GM21526 (cell line): ENCODE measurements around the gene VPS18.

Experiments
- ATAC-seq: cut with Tn5 transposase; IDR thresholded peaks from one replicate; pipeline ENCODE4 v1.9.1; 2021; ENCODE audit warnings: moderate library complexity; ENCODE audit not compliant: unreplicated experiment, low FRiP score

VPS18 gene

GRCh38 chr15:40918146-40918798, 24.0 kb downstream of the VPS18 start:
- no peak for ATAC-seq

DNA sequence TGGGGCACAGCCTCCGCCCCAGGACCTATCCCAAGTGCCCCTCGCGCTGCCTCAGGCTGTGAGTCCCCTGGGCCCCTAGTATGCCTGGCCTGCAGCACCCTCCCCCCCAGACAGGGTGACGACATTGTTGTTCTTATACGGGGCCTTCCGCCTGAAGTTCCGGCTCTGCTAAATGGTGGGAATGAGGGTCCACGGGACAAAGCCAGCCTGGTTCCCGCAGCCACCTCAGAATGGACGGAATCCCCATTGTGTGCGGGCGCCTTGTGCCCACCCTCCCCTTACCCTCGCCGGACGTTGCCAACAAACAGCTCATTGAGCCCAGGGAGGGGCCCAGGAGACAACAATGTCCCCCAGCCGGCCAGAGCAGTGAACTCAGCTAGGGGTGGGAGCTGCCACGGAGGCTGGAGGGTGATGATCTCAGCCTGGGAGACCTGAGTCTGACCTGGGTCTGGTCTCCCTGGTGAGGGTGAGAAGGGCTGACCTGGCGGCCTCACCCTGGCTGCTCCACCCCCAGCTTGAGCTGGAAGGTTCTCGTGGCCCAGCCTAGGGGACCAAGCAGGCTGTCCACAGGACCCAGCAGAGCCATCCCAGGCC, 24.6 kb downstream of the VPS18 start:
- ATAC-seq, result no peak

DNA sequence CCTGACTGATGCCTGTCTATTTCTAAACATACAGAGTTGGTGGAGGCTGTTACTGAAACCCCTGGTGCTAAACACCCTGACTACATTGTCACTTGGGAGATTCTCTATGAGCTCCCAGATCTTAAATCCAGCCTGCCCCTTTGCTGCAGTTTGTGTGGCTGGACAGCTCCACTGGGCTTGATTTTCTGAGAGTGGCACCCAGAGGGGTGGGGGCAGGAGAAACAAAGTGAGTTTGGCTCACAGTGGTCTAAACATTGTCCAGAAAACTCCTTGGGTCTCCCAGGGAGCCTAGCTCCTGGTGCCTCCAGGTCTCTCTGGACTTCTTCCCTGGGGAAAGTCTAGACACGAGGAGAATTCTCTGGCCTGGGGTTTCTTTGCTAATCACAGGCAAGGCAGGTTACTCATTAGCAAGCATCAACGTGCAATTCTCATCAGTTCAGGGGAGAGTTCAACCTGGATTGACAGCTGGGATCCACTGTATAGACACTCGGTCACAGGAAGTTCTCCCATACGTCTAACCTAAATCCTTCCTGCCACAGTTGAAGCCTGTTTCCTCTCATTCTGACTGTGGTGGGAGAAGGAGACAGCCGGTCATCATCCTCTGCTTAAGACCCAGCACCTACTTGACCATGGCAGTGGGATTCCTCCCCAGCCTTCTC, 27.8 kb downstream of the VPS18 start:
- no peak for ATAC-seq

DNA sequence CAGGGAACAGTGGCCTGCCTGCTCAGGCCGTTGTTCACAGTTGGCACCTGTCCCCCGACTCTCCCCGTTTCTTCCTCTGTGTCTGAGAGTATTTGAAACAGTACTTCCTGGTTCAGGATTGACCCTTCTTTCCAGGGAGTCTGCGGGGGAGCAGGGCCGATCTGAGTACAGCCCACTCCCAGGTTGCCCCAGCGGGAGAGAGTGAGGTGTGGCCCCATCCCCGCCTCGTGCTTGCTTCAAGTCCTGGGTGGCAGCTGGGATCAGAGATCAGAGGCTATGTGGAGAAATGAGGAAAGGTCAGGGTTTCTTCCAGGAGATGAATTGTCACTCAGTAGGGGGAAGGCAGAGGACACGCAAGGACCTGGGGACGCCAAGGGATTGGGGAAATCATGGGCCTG, 28.4 kb downstream of the VPS18 start:
- ATAC-seq, result no peak

DNA sequence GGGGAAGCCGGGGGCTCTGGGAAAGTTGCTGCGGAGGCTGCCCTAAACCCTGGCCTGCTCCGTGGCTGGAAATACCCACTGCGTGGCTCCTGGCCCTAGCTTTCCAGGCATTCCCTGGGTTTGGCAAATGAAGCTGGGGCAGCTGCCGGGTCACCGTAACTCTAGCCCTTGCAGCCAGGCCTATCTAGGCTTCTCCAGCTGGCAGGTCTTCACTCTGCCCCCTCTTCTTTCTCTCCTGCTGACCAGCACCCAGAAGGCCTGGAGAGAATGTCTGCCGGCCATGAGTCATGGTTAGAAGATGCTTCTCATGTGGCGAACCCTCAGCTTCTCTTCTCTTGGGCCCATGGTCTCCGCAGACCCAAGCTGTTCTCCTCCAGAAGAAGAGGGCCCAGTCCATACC, 29.3 kb downstream of the VPS18 start:
- ATAC-seq, result no peak

- no peak for ATAC-seq
Observed at GRCh38 chr15:40925495-40925862, 31.2 kb downstream of the VPS18 start.

- no peak for ATAC-seq
Observed at GRCh38 chr15:40925863-40926658, 31.8 kb downstream of the VPS18 start.

DNA sequence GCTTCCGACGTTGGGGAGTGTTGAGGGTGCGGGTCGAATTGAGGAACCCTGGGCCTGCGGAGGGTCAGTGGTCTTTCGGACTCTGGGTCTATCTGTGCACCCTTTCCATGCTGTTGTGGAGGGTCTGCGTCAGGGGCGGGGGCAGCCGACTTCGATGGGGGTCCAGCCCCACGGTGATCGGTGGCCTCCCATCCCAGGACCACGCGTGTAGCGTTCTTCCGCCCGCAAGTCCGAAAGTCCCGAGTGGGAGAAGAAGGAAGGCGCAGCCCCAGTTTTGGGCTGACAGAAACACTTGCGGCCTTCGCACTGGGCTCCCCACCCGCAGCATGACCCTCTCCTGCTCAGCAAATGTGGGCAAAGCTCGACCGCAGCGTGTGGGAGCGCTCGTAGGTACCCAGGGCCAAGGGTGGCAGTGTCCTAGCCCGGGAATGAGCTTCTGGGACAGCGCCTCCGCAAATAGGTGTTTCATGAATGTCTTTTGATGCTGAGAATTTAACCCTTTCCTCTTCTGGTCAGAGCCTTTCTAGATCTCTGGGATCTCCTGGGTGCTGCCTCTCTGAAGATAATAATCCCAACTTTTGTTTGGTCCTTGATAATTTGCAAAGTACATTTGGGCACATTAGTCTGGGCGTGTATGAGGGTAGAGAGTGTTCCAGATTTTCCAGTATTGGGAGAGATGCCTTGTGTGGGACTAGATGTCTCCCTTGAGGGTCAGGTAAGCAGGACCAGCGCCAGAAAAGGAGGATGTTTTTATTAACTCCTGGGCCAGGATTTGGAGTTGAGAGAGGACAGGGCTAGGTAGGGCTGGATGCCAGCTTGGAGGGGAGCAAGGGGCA, 32.6 kb downstream of the VPS18 start:
- no peak for ATAC-seq

GRCh38 chr15:40927495-40927872, 33.2 kb downstream of the VPS18 start:
- no peak for ATAC-seq

- ATAC-seq, result no peak
Observed at GRCh38 chr15:40927873-40928806, 33.9 kb downstream of the VPS18 start.

DNA sequence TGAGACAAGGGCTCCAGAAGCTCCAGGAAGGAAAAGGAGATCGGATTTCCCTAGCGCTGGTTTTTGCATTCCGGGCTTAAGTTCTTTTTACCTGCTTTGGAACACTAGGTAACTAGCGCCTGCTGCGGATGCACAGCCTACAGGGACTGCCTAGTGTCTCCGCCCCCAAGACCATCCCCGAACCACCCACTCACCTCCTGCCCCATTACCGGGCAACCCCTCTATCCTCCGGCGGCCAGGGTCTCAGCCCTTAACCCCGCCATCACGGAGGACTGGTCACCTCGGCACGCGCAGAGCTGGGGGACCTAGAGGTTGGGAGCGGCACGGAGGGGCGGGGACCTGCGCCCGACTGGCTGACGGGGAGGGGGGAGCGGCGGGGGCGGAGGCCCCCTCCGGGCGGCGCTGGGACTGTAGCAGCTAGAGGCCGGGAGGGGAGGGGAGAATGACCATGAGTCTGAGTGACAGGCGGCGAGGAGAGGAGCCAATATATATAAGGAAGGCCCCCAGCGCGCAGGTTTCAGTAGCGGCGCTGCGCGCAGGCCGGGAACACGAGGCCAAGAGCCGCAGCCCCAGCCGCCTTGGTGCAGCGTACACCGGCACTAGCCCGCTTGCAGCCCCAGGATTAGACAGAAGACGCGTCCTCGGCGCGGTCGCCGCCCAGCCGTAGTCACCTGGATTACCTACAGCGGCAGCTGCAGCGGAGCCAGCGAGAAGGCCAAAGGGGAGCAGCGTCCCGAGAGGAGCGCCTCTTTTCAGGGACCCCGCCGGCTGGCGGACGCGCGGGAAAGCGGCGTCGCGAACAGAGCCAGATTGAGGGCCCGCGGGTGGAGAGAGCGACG, 34.8 kb downstream of the VPS18 start, which contains the start of gene DLL4:
Gene DLL4 (plus strand): TSS at position 520 of the 839 bp plus-strand sequence. CDS start 329 bp downstream, outside the sequence.
- no peak for ATAC-seq

DNA sequence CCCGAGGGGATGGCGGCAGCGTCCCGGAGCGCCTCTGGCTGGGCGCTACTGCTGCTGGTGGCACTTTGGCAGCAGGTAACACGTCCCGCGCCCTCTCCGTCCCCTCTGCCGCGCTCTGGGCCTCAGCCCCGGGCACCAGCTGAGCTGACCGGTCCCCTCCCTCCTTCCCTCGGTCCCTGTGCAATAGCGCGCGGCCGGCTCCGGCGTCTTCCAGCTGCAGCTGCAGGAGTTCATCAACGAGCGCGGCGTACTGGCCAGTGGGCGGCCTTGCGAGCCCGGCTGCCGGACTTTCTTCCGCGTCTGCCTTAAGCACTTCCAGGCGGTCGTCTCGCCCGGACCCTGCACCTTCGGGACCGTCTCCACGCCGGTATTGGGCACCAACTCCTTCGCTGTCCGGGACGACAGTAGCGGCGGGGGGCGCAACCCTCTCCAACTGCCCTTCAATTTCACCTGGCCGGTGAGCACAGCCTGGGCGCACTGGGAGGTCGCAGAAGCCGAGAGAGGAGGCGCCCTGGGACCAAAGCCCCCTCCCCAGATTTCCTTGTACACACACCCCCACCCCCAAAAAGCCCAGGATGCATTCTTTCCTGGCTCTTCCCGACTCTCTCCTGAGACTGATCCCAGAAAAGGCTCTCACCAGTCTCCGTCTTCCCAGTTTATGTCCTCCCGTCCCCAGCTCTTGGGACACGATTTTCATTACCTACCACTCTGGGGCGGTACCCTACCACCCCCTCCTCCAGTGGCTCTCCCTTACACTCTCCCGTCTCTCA, 35.6 kb downstream of the VPS18 start:
- no peak for ATAC-seq

DNA sequence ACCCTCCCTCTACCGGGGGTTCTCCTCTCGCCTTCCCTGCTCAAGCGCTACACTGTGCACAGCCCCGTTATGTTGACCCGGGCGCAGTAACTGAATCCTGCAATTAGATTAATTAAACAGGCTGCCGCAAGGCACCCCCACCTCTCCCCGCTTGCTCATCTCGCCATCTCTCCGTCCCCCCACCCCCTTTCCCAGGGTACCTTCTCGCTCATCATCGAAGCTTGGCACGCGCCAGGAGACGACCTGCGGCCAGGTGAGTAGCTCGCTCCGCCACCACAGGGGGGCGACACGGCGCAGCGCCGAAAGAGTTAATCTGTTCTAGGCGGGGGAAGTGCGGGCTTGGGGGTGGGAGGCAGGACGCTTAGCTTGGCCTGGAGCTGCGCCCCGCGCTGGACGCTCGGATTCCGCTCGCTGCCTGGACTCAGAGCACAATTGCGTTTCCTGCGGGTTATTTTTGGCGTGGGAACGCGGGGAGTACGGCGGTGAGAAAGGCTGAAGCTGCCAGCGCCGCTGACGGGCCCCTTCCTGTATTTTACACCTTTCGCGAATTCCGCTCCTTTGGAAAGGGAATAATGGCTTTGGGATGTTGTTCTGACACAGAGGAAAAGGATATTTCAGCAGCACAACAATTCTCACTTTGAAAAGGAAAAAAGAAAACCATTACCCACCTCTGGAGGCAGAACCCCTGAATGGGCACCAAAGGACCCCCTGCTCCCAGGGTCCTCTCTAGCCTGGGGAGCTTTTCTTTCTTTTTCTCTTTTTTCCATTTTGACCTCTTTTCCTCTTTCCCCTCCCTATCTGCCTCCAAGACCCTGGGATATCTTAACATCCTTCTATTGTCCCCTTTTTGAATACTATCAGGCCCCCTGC, 36.4 kb downstream of the VPS18 start:
- no peak for ATAC-seq

DNA sequence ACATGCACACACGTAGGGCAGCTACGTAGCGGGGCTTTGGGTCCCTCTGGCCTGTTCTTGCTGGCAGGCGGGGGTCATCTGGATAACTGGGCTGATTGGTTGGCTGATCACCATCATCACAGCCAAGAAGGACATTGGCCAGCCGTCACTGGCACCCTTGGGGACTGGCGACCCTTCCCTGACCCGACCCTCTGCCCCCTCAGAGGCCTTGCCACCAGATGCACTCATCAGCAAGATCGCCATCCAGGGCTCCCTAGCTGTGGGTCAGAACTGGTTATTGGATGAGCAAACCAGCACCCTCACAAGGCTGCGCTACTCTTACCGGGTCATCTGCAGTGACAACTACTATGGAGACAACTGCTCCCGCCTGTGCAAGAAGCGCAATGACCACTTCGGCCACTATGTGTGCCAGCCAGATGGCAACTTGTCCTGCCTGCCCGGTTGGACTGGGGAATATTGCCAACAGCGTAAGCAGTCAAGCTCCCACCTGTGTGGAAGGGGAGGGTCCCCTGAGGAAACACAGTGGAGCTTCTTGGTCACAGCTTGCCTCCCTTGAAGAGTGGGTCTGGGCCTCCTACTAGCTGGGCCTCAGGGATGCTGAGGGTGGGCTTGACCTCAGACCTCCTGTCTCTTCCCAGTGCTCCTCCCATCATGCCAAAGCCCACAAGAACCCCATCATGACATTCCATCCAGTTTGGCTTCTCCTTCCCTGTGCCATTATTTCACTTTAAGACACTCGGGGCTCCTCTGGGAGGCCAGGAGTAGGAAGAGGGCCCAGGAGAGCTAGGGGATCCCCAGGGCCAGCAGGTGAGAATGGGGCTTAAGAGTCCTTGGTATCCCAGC, 37.3 kb downstream of the VPS18 start:
- ATAC-seq, result no peak

GRCh38 chr15:40932156-40932555, 37.9 kb downstream of the VPS18 start:
- no peak for ATAC-seq
